WTC11 (cell line): ENCODE results near the gene IQCK. TPM values are rescaled to one million over a fixed set of nuclear protein-coding genes. Genes with fewer than 3 reads are reported as not detected.
A peak's percentile ranks its signal among the peaks of the same experiment; 100 is the strongest.

Experiments
- ATAC-seq: fragments of 200-7000 bp; cut with Tn5 transposase; 2 replicates; pipeline ENCODE4 v1.10.0; 2021; ENCODE audit warnings: mild to moderate bottlenecking, moderate library complexity
- CTCF ChIA-PET: fragments of 300-600 bp; sonication (Branson Sonifier 250); formaldehyde crosslinking; loops from one replicate; lab custom pipeline; 2021; ENCODE audit warnings: antibody characterized with exemption; lab: Charles Lee
- POLR2A ChIA-PET: fragments of 350-600 bp; sonication (Branson Sonifier 250); formaldehyde crosslinking; loops from one replicate; lab custom pipeline; 2021; ENCODE audit warnings: antibody characterized with exemption; lab: Charles Lee
- DNase-seq: peaks from one replicate; pipeline ENCODE4 v3.0.0; 2021; ENCODE audit warnings: low spot score
- H3K27ac Mint-ChIP-seq: 2 replicates; pipeline ENCODE4 v1.8.0; 2021; ENCODE audit warnings: mixed read lengths
- H3K27me3 Mint-ChIP-seq: 2 replicates; pipeline ENCODE4 v1.8.0; 2021; ENCODE audit warnings: low read depth, mild to moderate bottlenecking, moderate library complexity, mixed read lengths
- H3K36me3 Mint-ChIP-seq: 2 replicates; pipeline ENCODE4 v1.8.0; 2021; ENCODE audit warnings: mixed read lengths
- H3K4me1 Mint-ChIP-seq: 2 replicates; pipeline ENCODE4 v1.8.0; 2022; ENCODE audit warnings: mixed read lengths
- H3K4me3 Mint-ChIP-seq: 2 replicates; pipeline ENCODE4 v1.8.0; 2021; ENCODE audit warnings: mild to moderate bottlenecking, moderate library complexity, mixed read lengths
- H3K9me3 Mint-ChIP-seq: 2 replicates; pipeline ENCODE4 v1.8.0; 2021; ENCODE audit warnings: mixed read lengths
- FOXP1 ChIP-seq: sonication (generic); formaldehyde crosslinking; IDR thresholded peaks from 2 replicates; pipeline ENCODE4 v1.8.0; 2022; ENCODE audit warnings: missing genetic modification reagents, mild to moderate bottlenecking, moderate library complexity, borderline replicate concordance
- GTF2I ChIP-seq: fragments of 250-450 bp; sonication (Bioruptor Pico); conservative IDR thresholded peaks from 2 replicates; pipeline ENCODE4 v1.4.0; 2021; ENCODE audit warnings: mild to moderate bottlenecking
- ZNF121 ChIP-seq: sonication (generic); formaldehyde crosslinking; IDR thresholded peaks from 2 replicates; pipeline ENCODE4 v1.8.0; 2023; ENCODE audit warnings: missing genetic modification reagents
- total RNA-seq: library from RNA; stranded (reverse); gene quantifications from 3 replicates; pipeline ENCODE4 v1.2.3, GENCODE V29; 2021
- TF ChIP-seq, protein P1 (sequence below): sonication (generic); formaldehyde crosslinking; IDR thresholded peaks from 2 replicates; pipeline ENCODE4 v1.8.1; 2022; ENCODE audit warnings: low read depth, missing genetic modification reagents, borderline replicate concordance
- TF ChIP-seq, protein P2 (sequence below): sonication (generic); formaldehyde crosslinking; IDR thresholded peaks from 2 replicates; pipeline ENCODE4 v1.8.1; 2023; ENCODE audit warnings: mild to moderate bottlenecking, missing genetic modification reagents, borderline replicate concordance
- TF ChIP-seq, protein P3 (sequence below): sonication (generic); formaldehyde crosslinking; IDR thresholded peaks from 2 replicates; pipeline ENCODE4 v1.8.0; 2022; ENCODE audit warnings: mild to moderate bottlenecking, missing genetic modification reagents
- TF ChIP-seq, protein P4 (sequence below): sonication (generic); formaldehyde crosslinking; IDR thresholded peaks from 2 replicates; pipeline ENCODE4 v1.8.0; 2023; ENCODE audit warnings: missing genetic modification reagents, mild to moderate bottlenecking, borderline replicate concordance

Gene IQCK
- total RNA-seq, 1 experiment from 2014 or later = 5.8 TPM

DNA sequence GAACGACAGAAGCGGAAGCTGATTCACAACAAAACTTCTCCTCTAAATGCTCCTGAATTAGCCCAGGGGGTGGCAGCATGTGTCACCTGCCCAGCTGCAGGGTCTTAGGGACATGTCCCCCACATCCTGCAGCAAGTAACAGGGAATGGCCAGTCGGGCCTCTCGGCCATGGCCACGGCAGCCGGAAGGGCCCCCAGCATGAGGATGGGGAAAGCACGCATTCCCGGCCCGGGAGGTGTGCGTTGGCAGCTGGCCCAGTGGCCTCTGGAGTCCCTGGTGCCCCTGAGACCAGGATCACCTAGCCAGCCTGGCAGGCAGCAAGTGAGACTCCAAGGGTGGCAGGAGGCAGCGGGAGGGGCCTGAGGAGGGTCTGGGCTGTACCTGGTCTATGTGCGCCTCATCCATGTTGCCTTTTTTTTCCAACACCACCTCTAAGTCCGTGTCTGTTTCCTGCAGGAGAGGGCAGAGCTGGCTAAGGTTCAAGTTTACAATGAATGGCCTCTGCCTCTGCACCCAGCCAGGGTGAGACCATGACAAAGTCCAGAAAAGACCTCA is 7.0 kb upstream of the IQCK start (continued):
- no peak for TF ChIP-seq FOXP1
- TF ChIP-seq, protein P1, sequence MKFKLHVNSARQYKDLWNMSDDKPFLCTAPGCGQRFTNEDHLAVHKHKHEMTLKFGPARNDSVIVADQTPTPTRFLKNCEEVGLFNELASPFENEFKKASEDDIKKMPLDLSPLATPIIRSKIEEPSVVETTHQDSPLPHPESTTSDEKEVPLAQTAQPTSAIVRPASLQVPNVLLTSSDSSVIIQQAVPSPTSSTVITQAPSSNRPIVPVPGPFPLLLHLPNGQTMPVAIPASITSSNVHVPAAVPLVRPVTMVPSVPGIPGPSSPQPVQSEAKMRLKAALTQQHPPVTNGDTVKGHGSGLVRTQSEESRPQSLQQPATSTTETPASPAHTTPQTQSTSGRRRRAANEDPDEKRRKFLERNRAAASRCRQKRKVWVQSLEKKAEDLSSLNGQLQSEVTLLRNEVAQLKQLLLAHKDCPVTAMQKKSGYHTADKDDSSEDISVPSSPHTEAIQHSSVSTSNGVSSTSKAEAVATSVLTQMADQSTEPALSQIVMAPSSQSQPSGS (CRISPR knock-in tag) = no peak
- TF ChIP-seq, protein P2, sequence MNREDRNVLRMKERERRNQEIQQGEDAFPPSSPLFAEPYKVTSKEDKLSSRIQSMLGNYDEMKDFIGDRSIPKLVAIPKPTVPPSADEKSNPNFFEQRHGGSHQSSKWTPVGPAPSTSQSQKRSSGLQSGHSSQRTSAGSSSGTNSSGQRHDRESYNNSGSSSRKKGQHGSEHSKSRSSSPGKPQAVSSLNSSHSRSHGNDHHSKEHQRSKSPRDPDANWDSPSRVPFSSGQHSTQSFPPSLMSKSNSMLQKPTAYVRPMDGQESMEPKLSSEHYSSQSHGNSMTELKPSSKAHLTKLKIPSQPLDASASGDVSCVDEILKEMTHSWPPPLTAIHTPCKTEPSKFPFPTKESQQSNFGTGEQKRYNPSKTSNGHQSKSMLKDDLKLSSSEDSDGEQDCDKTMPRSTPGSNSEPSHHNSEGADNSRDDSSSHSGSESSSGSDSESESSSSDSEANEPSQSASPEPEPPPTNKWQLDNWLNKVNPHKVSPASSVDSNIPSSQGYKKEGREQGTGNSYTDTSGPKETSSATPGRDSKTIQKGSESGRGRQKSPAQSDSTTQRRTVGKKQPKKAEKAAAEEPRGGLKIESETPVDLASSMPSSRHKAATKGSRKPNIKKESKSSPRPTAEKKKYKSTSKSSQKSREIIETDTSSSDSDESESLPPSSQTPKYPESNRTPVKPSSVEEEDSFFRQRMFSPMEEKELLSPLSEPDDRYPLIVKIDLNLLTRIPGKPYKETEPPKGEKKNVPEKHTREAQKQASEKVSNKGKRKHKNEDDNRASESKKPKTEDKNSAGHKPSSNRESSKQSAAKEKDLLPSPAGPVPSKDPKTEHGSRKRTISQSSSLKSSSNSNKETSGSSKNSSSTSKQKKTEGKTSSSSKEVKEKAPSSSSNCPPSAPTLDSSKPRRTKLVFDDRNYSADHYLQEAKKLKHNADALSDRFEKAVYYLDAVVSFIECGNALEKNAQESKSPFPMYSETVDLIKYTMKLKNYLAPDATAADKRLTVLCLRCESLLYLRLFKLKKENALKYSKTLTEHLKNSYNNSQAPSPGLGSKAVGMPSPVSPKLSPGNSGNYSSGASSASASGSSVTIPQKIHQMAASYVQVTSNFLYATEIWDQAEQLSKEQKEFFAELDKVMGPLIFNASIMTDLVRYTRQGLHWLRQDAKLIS = no peak
- TF ChIP-seq, protein P3, sequence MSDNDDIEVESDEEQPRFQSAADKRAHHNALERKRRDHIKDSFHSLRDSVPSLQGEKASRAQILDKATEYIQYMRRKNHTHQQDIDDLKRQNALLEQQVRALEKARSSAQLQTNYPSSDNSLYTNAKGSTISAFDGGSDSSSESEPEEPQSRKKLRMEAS (CRISPR knock-in tag) = no peak

DNA sequence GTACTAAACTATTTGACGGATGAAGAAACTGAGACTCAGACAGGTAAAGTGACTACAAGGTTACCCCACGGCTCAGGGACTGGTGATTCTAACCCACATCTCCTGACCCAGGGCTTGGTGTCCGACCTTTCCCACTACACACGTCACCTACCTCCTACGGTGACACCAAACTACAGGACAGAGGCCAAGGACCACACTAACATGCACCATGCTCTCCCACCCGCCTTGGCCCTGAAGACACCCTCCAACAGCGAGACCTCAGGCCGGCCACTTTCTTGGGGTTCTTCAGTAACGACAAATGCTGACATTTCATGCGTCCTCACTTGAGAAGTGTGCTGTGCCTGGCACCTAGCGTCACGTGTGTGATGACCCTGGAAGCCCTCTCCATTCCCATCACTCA is 6.4 kb upstream of the IQCK start:
- Mint-ChIP-seq H3K36me3 (peaks cover 68% of the 10 kb centered on the region), H3K9me3 (no peaks in the 10 kb centered on the region), H3K27ac (peak overlapping the region; percentile 73), H3K4me3 (no peak overlapping the region), H3K4me1 (peaks cover 68% of the 10 kb centered on the region), H3K27me3 (no peaks in the 10 kb centered on the region)
- TF ChIP-seq, protein P4, sequence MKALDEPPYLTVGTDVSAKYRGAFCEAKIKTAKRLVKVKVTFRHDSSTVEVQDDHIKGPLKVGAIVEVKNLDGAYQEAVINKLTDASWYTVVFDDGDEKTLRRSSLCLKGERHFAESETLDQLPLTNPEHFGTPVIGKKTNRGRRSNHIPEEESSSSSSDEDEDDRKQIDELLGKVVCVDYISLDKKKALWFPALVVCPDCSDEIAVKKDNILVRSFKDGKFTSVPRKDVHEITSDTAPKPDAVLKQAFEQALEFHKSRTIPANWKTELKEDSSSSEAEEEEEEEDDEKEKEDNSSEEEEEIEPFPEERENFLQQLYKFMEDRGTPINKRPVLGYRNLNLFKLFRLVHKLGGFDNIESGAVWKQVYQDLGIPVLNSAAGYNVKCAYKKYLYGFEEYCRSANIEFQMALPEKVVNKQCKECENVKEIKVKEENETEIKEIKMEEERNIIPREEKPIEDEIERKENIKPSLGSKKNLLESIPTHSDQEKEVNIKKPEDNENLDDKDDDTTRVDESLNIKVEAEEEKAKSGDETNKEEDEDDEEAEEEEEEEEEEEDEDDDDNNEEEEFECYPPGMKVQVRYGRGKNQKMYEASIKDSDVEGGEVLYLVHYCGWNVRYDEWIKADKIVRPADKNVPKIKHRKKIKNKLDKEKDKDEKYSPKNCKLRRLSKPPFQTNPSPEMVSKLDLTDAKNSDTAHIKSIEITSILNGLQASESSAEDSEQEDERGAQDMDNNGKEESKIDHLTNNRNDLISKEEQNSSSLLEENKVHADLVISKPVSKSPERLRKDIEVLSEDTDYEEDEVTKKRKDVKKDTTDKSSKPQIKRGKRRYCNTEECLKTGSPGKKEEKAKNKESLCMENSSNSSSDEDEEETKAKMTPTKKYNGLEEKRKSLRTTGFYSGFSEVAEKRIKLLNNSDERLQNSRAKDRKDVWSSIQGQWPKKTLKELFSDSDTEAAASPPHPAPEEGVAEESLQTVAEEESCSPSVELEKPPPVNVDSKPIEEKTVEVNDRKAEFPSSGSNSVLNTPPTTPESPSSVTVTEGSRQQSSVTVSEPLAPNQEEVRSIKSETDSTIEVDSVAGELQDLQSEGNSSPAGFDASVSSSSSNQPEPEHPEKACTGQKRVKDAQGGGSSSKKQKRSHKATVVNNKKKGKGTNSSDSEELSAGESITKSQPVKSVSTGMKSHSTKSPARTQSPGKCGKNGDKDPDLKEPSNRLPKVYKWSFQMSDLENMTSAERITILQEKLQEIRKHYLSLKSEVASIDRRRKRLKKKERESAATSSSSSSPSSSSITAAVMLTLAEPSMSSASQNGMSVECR = no peak
- no peak for TF ChIP-seq GTF2I (CRISPR knock-in tag)
- TF ChIP-seq ZNF121 (CRISPR knock-in tag) = 0 out of 2 replicates have a peak, but pooled peaks have one; percentile 14
- TF ChIP-seq, protein P2 = no peak
- DNase-seq = no peak
- ChIA-PET CTCF (interaction anchor here (0.6 to 1.7 kb wide), 3 partner anchors 31 to 128 kb away, joined by 3 to 6 read pairs (median 6); no protein-coding TSS in a partner anchor), POLR2A (no interaction called here)
- ATAC-seq = no peak
